Measurements from ENCODE around the gene KCNK5.

KCNK5 gene

GRCh38 chr6:39178235-39178634 is 51.0 kb downstream of the KCNK5 start:
- H3K4me3 ChIP-seq (ENCODE audit: low read depth, low read length): no peak overlapping the region

- no peak overlapping the region for H3K4me3 ChIP-seq (ENCODE audit: low read depth, low read length)
Observed at GRCh38 chr6:39177130-39177529, 52.1 kb downstream of the KCNK5 start.

GRCh38 chr6:39173270-39173669 is 56.0 kb downstream of the KCNK5 start:
- no peak overlapping the region for H3K4me3 ChIP-seq (ENCODE audit: low read depth, low read length)

DNA sequence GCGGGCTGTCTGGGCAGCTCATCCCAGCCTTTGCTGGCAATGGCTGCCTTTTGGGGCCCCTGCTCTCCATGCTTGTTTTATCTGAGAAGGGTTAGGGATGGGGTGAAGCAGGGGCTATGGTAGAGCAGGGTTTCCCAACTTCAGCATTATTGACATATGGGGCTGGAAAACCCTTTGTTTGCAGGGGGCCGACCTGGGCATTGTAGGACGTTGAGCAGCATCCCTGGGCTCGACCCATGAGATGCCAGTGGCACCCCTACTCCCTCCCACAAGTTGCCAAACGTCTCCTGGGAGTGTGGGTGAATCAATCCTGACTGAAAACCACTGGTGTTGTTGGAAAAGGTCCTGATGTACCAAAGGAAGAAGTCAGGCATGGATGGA is 56.9 kb downstream of the KCNK5 start:
- no peak overlapping the region for H3K4me3 ChIP-seq (ENCODE audit: low read depth, low read length)

GRCh38 chr6:39171489-39172376 is 57.5 kb downstream of the KCNK5 start:
- H3K4me3 ChIP-seq (ENCODE audit: low read depth, low read length): no peak overlapping the region

DNA sequence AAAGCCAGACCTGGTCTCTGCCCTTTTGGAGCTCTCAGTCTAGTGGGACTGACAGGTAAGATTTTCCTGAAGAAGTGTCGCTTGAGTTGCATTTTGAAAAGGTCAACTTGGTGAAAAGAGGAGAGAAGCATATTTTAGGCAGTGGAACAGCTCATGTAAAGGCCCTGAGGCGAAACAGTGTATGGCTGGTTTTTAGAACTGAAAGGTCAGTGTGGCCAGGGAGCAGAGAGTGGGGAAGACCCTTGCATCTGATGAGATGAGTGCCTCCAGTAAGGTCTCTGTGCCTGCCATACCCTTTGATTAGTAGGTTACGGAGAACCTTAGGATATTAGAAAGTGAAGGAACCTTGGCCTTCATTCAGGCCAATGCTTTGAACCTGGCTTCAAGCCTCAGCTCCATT is 58.4 kb downstream of the KCNK5 start:
- H3K4me3 ChIP-seq (ENCODE audit: low read depth, low read length): no peak overlapping the region

- H3K4me3 ChIP-seq (ENCODE audit: low read depth, low read length): no peak overlapping the region
Observed at GRCh38 chr6:39170389-39170788, 58.9 kb downstream of the KCNK5 start.

GRCh38 chr6:39169448-39170344 is 59.6 kb downstream of the KCNK5 start:
- no peak overlapping the region for H3K4me3 ChIP-seq (ENCODE audit: low read depth, low read length)

DNA sequence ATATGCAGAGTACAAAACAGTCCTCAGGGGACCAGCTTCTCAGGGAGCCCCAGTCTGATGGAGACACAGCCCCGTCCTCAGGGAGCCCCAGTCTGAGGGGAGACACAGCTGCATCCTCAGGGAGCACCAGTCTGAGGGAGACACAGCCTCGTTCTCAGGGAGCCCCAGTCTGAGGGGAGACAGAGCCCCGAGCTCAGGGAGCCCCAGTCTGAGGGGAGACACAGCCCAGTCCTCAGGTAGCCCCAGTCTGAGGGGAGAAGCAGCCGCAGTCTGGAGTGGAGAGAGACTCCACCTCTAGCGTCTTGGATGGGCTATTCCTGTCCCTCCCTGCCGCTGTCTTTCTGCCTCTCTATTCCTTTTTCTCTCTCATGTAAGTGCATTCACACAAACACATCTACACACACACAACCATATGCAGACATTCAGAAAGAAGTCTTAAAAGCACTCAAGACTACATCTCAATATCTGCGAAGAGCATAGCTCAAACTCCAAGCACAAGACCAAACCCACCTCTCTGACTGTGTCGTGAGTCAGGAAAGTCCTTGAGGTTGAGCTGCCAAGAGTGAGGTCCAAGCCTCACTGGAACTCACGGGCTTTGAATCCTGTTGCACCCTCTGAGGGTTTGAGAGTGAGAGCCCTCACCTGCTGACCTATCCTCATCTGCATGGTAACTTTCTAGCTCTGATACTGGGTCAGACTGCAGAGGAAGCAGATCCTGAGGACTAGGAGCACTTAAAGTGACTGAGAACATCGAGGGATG is 61.2 kb downstream of the KCNK5 start:
- no peak overlapping the region for H3K4me3 ChIP-seq (ENCODE audit: low read depth, low read length)

DNA sequence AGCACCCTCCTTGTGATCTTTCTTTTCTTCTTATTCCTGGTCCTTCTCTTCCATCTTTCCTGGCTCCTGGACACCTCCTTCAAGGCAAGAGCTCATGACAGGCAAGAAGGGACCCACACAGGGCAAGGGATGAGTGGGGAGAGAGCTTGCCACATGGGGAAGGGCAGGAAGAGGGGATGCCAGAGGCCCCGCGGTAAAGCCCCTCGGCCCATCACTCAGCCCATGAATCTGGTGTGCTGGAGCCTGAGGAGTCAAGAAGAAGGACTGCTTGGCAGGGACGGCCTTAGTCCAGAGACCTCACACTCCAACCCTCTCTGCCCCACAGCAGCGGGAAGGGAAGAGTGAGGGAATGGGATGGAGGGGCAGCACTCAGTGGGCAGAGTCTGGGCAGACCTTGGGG is 62.0 kb downstream of the KCNK5 start:
- no peak overlapping the region for H3K4me3 ChIP-seq (ENCODE audit: low read depth, low read length)

DNA sequence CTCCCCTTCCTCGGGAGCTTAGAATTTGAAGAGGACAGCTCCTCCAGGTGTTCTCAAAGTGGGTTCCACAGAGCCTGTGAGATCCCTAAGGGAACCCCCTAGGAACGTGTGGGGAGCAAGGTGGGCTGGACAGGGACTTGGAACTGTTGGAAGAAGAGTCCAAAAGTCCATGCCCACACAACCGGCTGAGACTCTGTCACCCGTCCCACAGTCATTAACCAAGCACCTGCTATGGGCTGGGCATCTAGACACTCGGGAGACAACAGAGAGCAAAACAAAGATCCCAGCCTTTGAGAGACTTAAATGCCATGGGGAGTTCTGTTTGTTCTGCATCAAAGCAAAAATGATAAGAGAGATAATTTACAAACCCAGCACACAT is 62.4 kb downstream of the KCNK5 start:
- H3K4me3 ChIP-seq (ENCODE audit: low read depth, low read length): no peak overlapping the region

DNA sequence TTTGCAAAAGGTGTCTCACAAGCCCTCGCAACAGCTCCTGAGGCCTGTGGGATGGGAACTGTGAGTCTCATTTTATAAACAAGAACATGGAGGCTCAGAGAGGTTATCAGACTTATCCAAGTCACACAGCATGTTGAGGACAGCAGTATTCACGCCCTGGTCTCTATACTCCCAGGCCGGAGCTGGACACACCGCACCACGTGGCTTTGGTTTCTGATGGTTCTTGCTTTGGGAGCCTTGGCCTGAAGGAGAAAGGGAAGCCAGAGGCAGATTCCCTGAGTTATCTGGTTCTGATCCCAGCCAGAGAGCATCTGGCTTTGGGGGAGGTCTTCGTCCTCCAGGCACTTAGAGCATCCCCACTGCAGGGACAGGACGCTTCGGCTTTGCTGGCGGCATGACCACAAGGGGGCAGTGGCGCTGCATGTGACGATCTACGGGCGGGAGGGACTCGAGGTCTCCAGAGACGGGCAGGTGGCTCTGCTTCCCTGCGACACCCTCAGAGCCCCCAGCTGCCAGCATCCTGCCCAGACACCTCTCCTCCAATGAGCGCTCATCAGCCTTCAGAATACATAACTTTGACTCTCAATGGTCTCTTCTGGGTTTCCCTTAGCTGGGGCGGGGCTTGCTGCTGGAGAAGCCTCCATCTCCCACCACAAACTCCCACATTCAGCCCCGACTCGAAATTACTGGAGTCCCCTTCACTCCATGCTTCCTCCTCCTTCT is 62.9 kb downstream of the KCNK5 start:
- no peak overlapping the region for H3K4me3 ChIP-seq (ENCODE audit: low read depth, low read length)

GRCh38 chr6:39157511-39157910 is 71.8 kb downstream of the KCNK5 start:
- no peak overlapping the region for H3K4me3 ChIP-seq (ENCODE audit: low read depth, low read length)

DNA sequence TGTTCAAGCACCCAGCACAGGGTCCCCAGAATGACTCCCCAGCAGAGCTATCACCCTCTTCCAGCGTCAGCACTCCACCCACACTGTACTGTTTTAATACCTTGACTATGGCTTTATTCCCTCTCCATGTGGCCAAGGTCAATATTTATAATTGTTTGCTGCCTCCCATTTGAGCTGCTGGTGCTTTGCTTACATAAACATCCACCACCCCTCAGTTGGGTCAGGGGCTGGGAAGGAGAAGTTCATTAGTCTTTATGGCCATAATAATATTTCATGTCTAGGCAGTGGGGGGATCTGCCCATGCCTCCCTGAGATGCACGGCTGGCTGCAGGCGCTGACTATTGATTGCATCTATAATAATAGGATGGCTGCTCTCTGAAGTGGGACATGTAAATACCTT is 72.5 kb downstream of the KCNK5 start:
- no peak overlapping the region for H3K4me3 ChIP-seq (ENCODE audit: low read depth, low read length)

DNA sequence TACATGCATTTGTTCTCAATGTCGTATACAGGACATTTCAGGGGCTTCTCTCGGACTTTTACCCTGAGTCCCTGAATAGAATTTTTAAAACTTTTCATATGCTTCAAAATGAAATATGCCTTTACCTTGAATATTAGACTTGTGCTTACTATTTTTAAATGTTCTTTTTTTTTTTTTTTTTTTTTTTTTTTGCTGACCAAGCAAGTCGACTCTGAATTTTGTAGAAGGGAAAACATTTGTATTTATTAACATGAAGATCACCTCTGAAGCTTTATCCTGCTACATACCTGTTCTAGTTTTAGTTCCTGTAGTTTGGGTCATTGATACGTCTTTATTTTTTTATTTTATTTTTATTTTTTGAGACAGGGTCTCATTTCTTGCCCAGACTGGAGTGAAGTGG is 74.6 kb downstream of the KCNK5 start:
- no peak overlapping the region for H3K4me3 ChIP-seq (ENCODE audit: low read depth, low read length)

- no peak overlapping the region for H3K4me3 ChIP-seq (ENCODE audit: low read depth, low read length)
Observed at GRCh38 chr6:39153766-39154397, 75.4 kb downstream of the KCNK5 start.

DNA sequence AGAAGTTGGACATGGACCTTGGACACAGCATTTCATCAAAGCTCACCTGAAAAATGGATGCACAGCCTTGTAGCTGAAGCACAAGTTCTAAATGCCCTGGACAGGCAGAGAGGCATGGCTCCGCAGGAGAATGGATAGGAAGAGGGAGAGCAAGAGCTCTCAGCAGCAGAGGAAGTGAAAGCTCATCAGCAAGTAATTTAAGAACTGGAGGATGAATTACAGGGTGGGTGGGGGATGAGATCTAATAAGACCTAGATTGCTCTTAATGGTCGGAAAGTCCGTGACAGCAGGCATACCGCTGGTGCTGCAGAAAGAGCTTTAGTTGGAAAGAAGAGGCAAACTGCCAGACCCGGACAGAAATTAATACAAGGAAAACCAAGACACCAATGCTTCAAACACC is 77.0 kb downstream of the KCNK5 start:
- H3K4me3 ChIP-seq (ENCODE audit: low read depth, low read length): no peak overlapping the region

DNA sequence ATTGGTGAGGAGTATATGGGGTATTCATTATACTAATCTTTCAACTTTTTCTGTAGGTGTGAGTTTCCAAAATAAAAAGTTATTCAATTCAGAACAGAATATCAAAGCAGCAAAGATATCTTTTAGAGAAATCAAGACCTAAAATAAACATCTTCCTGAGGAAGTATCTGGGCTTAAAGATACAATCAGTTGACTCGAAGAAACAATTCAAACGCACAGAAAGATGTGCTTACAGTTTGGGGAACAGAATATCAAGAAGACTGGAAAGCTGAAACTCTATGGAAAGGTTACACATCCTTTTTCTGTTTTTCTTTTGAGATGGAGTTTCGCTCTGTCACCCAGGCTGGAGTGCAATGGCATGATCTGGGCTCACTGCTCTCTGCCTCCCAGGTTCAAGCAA is 78.1 kb downstream of the KCNK5 start:
- H3K4me3 ChIP-seq (ENCODE audit: low read depth, low read length): no peak overlapping the region

- H3K4me3 ChIP-seq (ENCODE audit: low read depth, low read length): no peak overlapping the region
Observed at GRCh38 chr6:39144481-39145173, 84.6 kb downstream of the KCNK5 start.
